ENCODE measurements around the gene SAMD4A.

The SAMD4A gene

GRCh38 chr14:54792288-54792687 lies 225.4 kb downstream of the SAMD4A start:
- no peaks in the 10 kb centered on the region for H3K27me3 ChIP-seq (ENCODE audit: insufficient read depth, poor library complexity, severe bottlenecking)

GRCh38 chr14:54794159-54794558 lies 227.2 kb downstream of the SAMD4A start:
- Histone ChIP-seq H3K27ac (ENCODE audit: poor library complexity, severe bottlenecking) (no peak overlapping the region), H3K27me3 (ENCODE audit: insufficient read depth, poor library complexity, severe bottlenecking) (no peaks in the 10 kb centered on the region), H3K4me1 (ENCODE audit: insufficient read depth, poor library complexity, severe bottlenecking) (peaks cover 5% of the 10 kb centered on the region), H3K9me3 (ENCODE audit: severe bottlenecking) (no peaks in the 10 kb centered on the region), H3K4me3 (ENCODE audit: severe bottlenecking) (no peak overlapping the region), H3K36me3 (ENCODE audit: low read depth) (peaks cover 23% of the 10 kb centered on the region)
- DNase-seq (ENCODE audit: low spot score) = no peak
- ATAC-seq (ENCODE audit: low read depth) = no peak
- TF ChIP-seq CTCF (IDR thresholded peaks at IDR 0.05; ENCODE audit: poor library complexity, severe bottlenecking) = no peak

More at GRCh38 chr14:54792288-54792687, 225.4 kb downstream of the SAMD4A start:
- Histone ChIP-seq H3K36me3 (ENCODE audit: low read depth) (peaks cover 40% of the 10 kb centered on the region), H3K4me1 (ENCODE audit: insufficient read depth, poor library complexity, severe bottlenecking) (peaks cover 5% of the 10 kb centered on the region), H3K4me3 (ENCODE audit: severe bottlenecking) (no peak overlapping the region), H3K9me3 (ENCODE audit: severe bottlenecking) (no peaks in the 10 kb centered on the region), H3K27ac (ENCODE audit: poor library complexity, severe bottlenecking) (no peak overlapping the region)
- ATAC-seq (ENCODE audit: low read depth) (no peak), DNase-seq (ENCODE audit: low spot score) (no peak)
- TF ChIP-seq CTCF (IDR thresholded peaks at IDR 0.05; ENCODE audit: poor library complexity, severe bottlenecking) = no peak

GRCh38 chr14:54794796-54795195 lies 227.9 kb downstream of the SAMD4A start:
- Histone ChIP-seq H3K36me3 (ENCODE audit: low read depth) (peaks cover 16% of the 10 kb centered on the region), H3K4me3 (ENCODE audit: severe bottlenecking) (no peak overlapping the region), H3K4me1 (ENCODE audit: insufficient read depth, poor library complexity, severe bottlenecking) (peaks cover 5% of the 10 kb centered on the region), H3K27me3 (ENCODE audit: insufficient read depth, poor library complexity, severe bottlenecking) (no peaks in the 10 kb centered on the region), H3K27ac (ENCODE audit: poor library complexity, severe bottlenecking) (no peak overlapping the region), H3K9me3 (ENCODE audit: severe bottlenecking) (no peaks in the 10 kb centered on the region)
- no peak for TF ChIP-seq CTCF (IDR thresholded peaks at IDR 0.05; ENCODE audit: poor library complexity, severe bottlenecking)
- DNase-seq (ENCODE audit: low spot score) (no peak), ATAC-seq (ENCODE audit: low read depth) (no peak)

GRCh38 chr14:54796961-54797360 lies 230.0 kb downstream of the SAMD4A start:
- Histone ChIP-seq H3K4me3 (ENCODE audit: severe bottlenecking) (no peak overlapping the region), H3K27ac (ENCODE audit: poor library complexity, severe bottlenecking) (no peak overlapping the region), H3K4me1 (ENCODE audit: insufficient read depth, poor library complexity, severe bottlenecking) (peaks cover 5% of the 10 kb centered on the region), H3K9me3 (ENCODE audit: severe bottlenecking) (no peaks in the 10 kb centered on the region), H3K36me3 (ENCODE audit: low read depth) (no peaks in the 10 kb centered on the region), H3K27me3 (ENCODE audit: insufficient read depth, poor library complexity, severe bottlenecking) (no peaks in the 10 kb centered on the region)
- ATAC-seq (ENCODE audit: low read depth) (peak; percentile 89), DNase-seq (ENCODE audit: low spot score) (no peak)
- no peak for TF ChIP-seq CTCF (IDR thresholded peaks at IDR 0.05; ENCODE audit: poor library complexity, severe bottlenecking)

- no peak for DNase-seq (ENCODE audit: low spot score)
- no peaks in the 10 kb centered on the region for H3K36me3 ChIP-seq (ENCODE audit: low read depth)
- peaks cover 5% of the 10 kb centered on the region for H3K4me1 ChIP-seq (ENCODE audit: insufficient read depth, poor library complexity, severe bottlenecking)
- no peaks in the 10 kb centered on the region for H3K27me3 ChIP-seq (ENCODE audit: insufficient read depth, poor library complexity, severe bottlenecking)
- no peaks in the 10 kb centered on the region for H3K9me3 ChIP-seq (ENCODE audit: severe bottlenecking)
- ATAC-seq (ENCODE audit: low read depth) = no peak
- no peak for TF ChIP-seq CTCF (IDR thresholded peaks at IDR 0.05; ENCODE audit: poor library complexity, severe bottlenecking)
- no peak overlapping the region for H3K4me3 ChIP-seq (ENCODE audit: severe bottlenecking)
- H3K27ac ChIP-seq (ENCODE audit: poor library complexity, severe bottlenecking) = no peak overlapping the region
These were observed 230.6 kb downstream of the SAMD4A start for GRCh38 chr14:54797556-54797955.

All from RWPE2 (cell line).